Common myeloid progenitor, CD34-positive (primary cell): ENCODE measurements around the gene HKDC1.
A peak's percentile ranks its signal among the peaks of the same experiment; 100 is the strongest.

Source experiments
- CTCF ChIA-PET: fragments of 350-600 bp; sonication (Branson Sonifier 250); formaldehyde crosslinking; loops from one replicate; lab custom pipeline; 2021; ENCODE audit warnings: antibody characterized with exemption; lab: Charles Lee
- POLR2A ChIA-PET: fragments of 350-600 bp; sonication (Branson Sonifier 250); formaldehyde crosslinking; loops from one replicate; lab custom pipeline; 2021; ENCODE audit warnings: antibody characterized with exemption; lab: Charles Lee
- DNase-seq, 3 donors: peaks; one replicate each; pipeline versions ENCODE4 v3.0.0 to v3.0.0-alpha.2; 2013
- H3K27ac ChIP-seq, 2 experiments: 1 replicate in 1 of 2; 2 replicates in 1 of 2; pipeline ENCODE4 v1.7.0; 2013; ENCODE audit warnings: inconsistent platforms in 2 of 2, low read length in 2 of 2, mild to moderate bottlenecking in 2 of 2, low read depth in 1 of 2, moderate library complexity in 1 of 2; ENCODE audit not compliant: severe bottlenecking in 2 of 2, insufficient read depth in 1 of 2, poor library complexity in 1 of 2
- H3K27me3 ChIP-seq, 5 experiments: replicated peaks in 2 of 5; 1 replicate in 3 of 5; 2 replicates in 2 of 5; pipeline versions ENCODE4 v1.6.1 to v1.7.0; 2013; ENCODE audit warnings: low read length in 4 of 5, mild to moderate bottlenecking in 2 of 5, moderate library complexity in 2 of 5, inconsistent platforms in 1 of 5; ENCODE audit not compliant: insufficient read depth in 5 of 5, control insufficient read depth in 4 of 5
- H3K36me3 ChIP-seq, 4 experiments: 1 replicate in 2 of 4; 2 replicates in 2 of 4; pipeline versions ENCODE4 v1.6.1 to v1.7.0; 2013; ENCODE audit warnings: low read length in 3 of 4, control low read depth in 1 of 4, mild to moderate bottlenecking in 1 of 4; ENCODE audit not compliant: control insufficient read depth in 4 of 4, insufficient read depth in 4 of 4
- H3K4me1 ChIP-seq, 4 experiments: 1 replicate in 3 of 4; 2 replicates in 1 of 4; pipeline versions ENCODE4 v1.6.1 to v1.7.1; 2013; ENCODE audit warnings: low read length in 3 of 4, mild to moderate bottlenecking in 3 of 4, control low read depth in 1 of 4, inconsistent platforms in 1 of 4, moderate library complexity in 1 of 4; ENCODE audit not compliant: control insufficient read depth in 4 of 4, insufficient read depth in 4 of 4; ENCODE audit errors: control extremely low read depth in 1 of 4
- H3K4me3 ChIP-seq, 7 experiments: 1 replicate in 4 of 7; 2 replicates in 3 of 7; pipeline versions ENCODE4 v1.5.1 to v1.7.0; 2013; ENCODE audit warnings: mild to moderate bottlenecking in 7 of 7, low read length in 6 of 7, moderate library complexity in 6 of 7, inconsistent platforms in 2 of 7, low read depth in 2 of 7, control low read depth in 1 of 7; ENCODE audit not compliant: insufficient read depth in 4 of 7, control insufficient read depth in 1 of 7; ENCODE audit errors: extremely low read depth in 1 of 7
- H3K9me3 ChIP-seq, 5 experiments: 1 replicate in 4 of 5; 2 replicates in 1 of 5; pipeline versions ENCODE4 v1.6.1 to v1.7.1; 2013; ENCODE audit warnings: low read length in 4 of 5, mild to moderate bottlenecking in 2 of 5, inconsistent platforms in 1 of 5, low read depth in 1 of 5, moderate library complexity in 1 of 5; ENCODE audit not compliant: control insufficient read depth in 4 of 5, insufficient read depth in 2 of 5; ENCODE audit errors: control extremely low read depth in 1 of 5
- WGBS: methylation state at CpG from one replicate; pipeline ENCODE4 v1.1.5; 2013; ENCODE audit not compliant: insufficient coverage; 5-methylcytosine and 5-hydroxymethylcytosine counted together

HKDC1 gene

DNA sequence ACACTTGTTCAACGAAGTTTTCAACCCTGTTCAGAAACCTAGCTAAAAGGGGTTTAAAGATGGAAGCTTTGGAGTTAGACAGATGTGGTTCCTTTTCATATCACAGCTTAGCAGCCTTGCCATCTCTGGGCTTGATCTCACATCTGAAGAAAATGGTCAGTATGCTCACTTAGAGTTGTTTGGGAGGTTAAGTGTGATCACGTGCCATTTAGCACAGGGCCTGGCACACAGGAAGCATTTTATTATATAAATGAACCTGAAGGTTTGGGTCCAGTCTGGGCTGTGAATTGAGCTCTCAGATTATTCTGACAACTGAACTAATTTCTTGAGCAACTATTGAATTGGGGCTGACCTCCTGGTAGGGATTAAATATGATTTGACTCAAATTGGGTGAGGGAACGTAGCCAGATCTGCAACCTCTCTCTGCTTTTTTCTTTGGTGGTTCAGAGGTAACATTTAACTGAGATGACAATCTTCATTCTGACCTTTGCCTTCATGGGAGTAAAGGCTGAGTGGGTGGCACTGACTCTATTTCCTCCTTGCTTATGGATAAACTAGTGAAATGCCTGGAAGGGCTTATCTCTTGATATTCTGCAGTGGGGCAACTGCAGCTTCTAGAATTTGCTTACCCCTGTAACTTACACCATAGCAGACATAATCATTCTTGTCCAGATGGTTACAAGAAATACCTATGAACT, 10.2 kb upstream of the HKDC1 start:
- H3K4me3 ChIP-seq, result no peak overlapping the region
- peaks cover 0 to 8% (median 2%) of the 10 kb centered on the region in 5 experiments for H3K9me3 ChIP-seq
- peaks cover 0 to 6% (median 0%) of the 10 kb centered on the region in 4 experiments for H3K4me1 ChIP-seq
- POLR2A ChIA-PET, result no interaction called here
- CTCF ChIA-PET, result interaction anchor here (0.8 kb wide), 1 partner anchor 206 kb away, joined by 3 read pairs; no protein-coding TSS in a partner anchor
- WGBS, result 80% methylated on average over 1 of the region's 3 CpGs
- H3K27ac ChIP-seq, result no peak overlapping the region
- H3K27me3 ChIP-seq, result peaks cover 0 to 4% (median 0%) of the 10 kb centered on the region in 5 experiments
- no peak for DNase-seq
- peaks cover 11 to 42% (median 31%) of the 10 kb centered on the region in 4 experiments for H3K36me3 ChIP-seq

DNA sequence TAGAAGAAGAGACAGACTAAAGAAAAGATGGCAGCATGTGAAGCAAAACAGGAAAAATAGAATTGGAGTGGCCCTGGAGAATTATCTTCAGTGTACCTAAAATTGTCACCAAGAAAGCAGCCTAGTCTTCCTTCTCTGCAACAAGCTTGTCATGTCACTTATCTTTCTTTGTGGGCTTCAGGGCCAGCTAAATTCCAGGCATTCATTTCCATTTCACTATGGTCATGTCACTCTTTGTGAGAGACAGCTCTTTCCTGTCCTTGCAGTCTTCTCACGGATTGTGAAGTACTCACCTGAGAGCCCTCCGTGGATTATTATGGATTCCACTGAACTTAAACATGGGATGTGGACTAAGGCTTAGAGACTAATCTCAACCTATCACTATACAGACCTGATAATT, 9.0 kb upstream of the HKDC1 start:
- no peak for DNase-seq
- POLR2A ChIA-PET, result interaction anchor here (0.6 kb wide), 1 partner anchor 111 kb away, joined by 3 read pairs; no protein-coding TSS in a partner anchor
- Histone ChIP-seq H3K36me3 (peaks cover 11 to 33% (median 24%) of the 10 kb centered on the region in 4 experiments), H3K9me3 (peaks cover 0 to 8% (median 2%) of the 10 kb centered on the region in 5 experiments), H3K27ac (no peak overlapping the region), H3K4me1 (peaks cover 0 to 18% (median 6%) of the 10 kb centered on the region in 4 experiments), H3K4me3 (no peak overlapping the region), H3K27me3 (peaks cover 0 to 6% (median 0%) of the 10 kb centered on the region in 5 experiments)
- CTCF ChIA-PET, result interaction anchor here (0.8 to 1.5 kb wide), 2 partner anchors 58 to 207 kb away, joined by 3 read pairs; no protein-coding TSS in a partner anchor
- WGBS, result 37% methylated on average over 2 of the region's 2 CpGs

DNA sequence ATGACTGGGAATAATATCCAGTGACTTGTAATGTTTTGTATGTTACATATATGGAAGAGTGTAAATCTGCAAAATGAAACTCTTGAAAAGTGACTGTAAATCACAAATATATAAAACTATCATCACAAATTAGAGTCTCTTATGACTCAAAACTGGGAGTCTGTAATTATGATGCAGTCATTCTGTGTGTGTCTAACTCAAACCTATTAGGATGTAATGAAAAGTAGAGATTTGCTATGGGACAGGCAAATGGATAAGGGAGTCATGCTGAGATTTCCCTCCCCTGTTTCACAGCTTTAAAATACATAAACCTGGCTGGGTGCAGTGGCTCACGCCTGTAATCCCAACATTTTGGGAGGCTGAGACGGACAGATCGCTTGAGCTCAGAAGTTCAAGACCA, 8.6 kb upstream of the HKDC1 start:
- CTCF ChIA-PET, result interaction anchor here (0.5 to 1.5 kb wide), 3 partner anchors 11 to 429 kb away, joined by 3 to 4 read pairs (median 3); no protein-coding TSS in a partner anchor
- H3K36me3 ChIP-seq, result peaks cover 11 to 29% (median 21%) of the 10 kb centered on the region in 4 experiments
- WGBS, result 100% methylated on average over 3 of the region's 3 CpGs
- no peak overlapping the region for H3K27ac ChIP-seq
- H3K4me1 ChIP-seq, result peaks cover 0 to 19% (median 6%) of the 10 kb centered on the region in 4 experiments
- no peak overlapping the region for H3K4me3 ChIP-seq
- peaks cover 0 to 8% (median 0%) of the 10 kb centered on the region in 5 experiments for H3K27me3 ChIP-seq
- POLR2A ChIA-PET, result interaction anchor here (0.6 kb wide), 1 partner anchor 111 kb away, joined by 3 read pairs; no protein-coding TSS in a partner anchor
- no peak for DNase-seq
- peaks cover 0 to 8% (median 2%) of the 10 kb centered on the region in 5 experiments for H3K9me3 ChIP-seq

- CTCF ChIA-PET, result interaction anchor here (0.6 to 1.8 kb wide), 4 partner anchors 9 to 922 kb away, joined by 3 to 4 read pairs (median 3); no protein-coding TSS in a partner anchor
- no peak overlapping the region for H3K4me3 ChIP-seq
- H3K27ac ChIP-seq, result no peak overlapping the region
- peaks cover 0 to 10% (median 0%) of the 10 kb centered on the region in 5 experiments for H3K27me3 ChIP-seq
- DNase-seq, result peak in 2 of 3 donors; percentile 12 to 13
- 100% methylated on average over 1 of the region's 5 CpGs for WGBS
- peaks cover under 1 to 10% (median 4%) of the 10 kb centered on the region in 4 experiments for H3K36me3 ChIP-seq
- peaks cover 0 to 8% (median 2%) of the 10 kb centered on the region in 5 experiments for H3K9me3 ChIP-seq
- H3K4me1 ChIP-seq, result peaks cover 0 to 19% (median 6%) of the 10 kb centered on the region in 4 experiments
- POLR2A ChIA-PET, result interaction anchor here (0.5 kb wide), 1 partner anchor 23 kb away, joined by 4 read pairs; no protein-coding TSS in a partner anchor
Observed at GRCh38 chr10:69213591-69214311, 6.4 kb upstream of the HKDC1 start.

DNA sequence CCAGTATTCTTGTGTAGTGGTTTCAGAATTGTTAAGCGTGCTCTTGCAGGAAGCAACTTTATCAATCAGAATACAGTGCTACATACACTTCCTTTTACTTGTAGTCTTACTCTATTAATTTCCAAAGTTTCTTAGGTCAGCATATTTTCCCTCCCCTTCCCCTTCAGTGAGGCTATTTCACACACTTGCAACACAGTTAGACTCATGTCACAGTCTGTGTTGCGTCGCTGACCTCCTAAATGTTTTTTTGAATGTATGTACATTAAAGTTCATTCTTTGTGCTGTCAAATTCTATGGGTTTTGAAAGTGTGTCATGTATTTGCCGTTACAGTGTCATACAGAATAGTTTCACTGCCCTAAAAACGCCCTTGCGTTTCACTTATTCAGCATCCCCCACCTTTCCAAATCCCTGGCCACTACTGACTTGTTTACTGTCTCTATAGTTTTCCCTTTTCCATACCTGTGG, 5.4 kb upstream of the HKDC1 start:
- Histone ChIP-seq H3K9me3 (peaks cover 0 to 8% (median 2%) of the 10 kb centered on the region in 5 experiments), H3K4me3 (no peak overlapping the region), H3K36me3 (peaks cover 0 to under 1% (median 0%) of the 10 kb centered on the region in 4 experiments), H3K27ac (no peak overlapping the region), H3K27me3 (peaks cover 0 to 10% (median 0%) of the 10 kb centered on the region in 5 experiments), H3K4me1 (peaks cover 0 to 19% (median 6%) of the 10 kb centered on the region in 4 experiments)
- POLR2A ChIA-PET, result no interaction called here
- DNase-seq, result no peak
- CTCF ChIA-PET, result interaction anchor here (0.6 to 1.8 kb wide), 6 partner anchors 11 to 209 kb away, joined by 3 to 4 read pairs (median 4); no protein-coding TSS in a partner anchor
- 93% methylated on average over 2 of the region's 6 CpGs for WGBS

DNA sequence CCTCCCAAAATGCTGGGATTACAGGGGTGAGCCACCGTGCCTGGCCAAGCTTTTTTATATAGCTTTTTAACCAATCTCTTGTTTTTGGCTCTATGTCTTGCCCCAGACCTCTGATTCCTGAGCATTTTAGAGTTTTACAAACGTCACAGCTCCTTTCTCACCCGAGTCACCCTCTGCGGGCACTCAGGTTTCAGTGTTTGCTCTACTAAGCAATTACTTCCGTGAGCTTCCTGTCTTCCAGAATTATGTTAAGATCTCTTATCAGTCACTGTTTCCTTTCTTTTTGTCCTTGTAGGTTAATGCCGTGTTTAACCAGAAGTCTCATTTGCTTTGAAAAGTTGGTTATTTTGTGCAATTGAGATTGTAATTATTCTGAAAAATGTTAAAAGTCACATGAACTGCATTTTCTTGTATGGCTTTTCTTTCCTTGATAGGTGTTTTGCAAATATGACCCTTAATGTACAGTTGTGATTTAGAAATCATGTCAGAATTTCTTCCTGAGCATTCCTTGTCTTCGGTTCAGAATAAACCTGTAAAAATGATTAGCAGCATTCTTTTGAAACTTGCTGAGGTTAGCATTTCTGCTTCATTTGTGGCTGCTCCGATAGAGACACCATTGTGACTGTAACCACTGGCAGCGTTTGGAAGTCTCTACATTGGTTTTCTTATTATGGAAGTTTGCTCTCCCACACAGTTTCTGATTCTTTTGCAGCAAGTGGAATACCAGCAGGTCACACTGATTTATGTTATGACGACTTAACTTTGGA, 4.5 kb upstream of the HKDC1 start:
- POLR2A ChIA-PET, result no interaction called here
- WGBS, result 25% methylated on average over 10 of the region's 10 CpGs
- CTCF ChIA-PET, result interaction anchor here (0.7 to 1.4 kb wide), 5 partner anchors 10 to 177 kb away, joined by 3 read pairs; no protein-coding TSS in a partner anchor
- Histone ChIP-seq H3K4me3 (peak overlapping the region in 3 of 7 experiments; percentile 33 to 48 (median 37)), H3K9me3 (peaks cover 0 to 8% (median 2%) of the 10 kb centered on the region in 5 experiments), H3K36me3 (no peaks in the 10 kb centered on the region), H3K27me3 (peaks cover 0 to 10% (median 0%) of the 10 kb centered on the region in 5 experiments), H3K4me1 (peaks cover 0 to 19% (median 6%) of the 10 kb centered on the region in 4 experiments), H3K27ac (no peak overlapping the region)
- DNase-seq, result peak in 2 of 3 donors; percentile 41 to 54
